ENCODE measurements around the gene BABAM2. TPM values are rescaled to one million over a fixed set of nuclear protein-coding genes. Genes with fewer than 3 reads are reported as not detected.
"Not testable (repeated sequence)": the region's sequence is repeated elsewhere in the genome, so short reads cannot be mapped to it uniquely, and the experiment has no call there.

The BABAM2 gene
- total and polyA plus RNA-seq, 3 experiments from 2014 or later, result 59.4 to 66.7 (median 65.6) TPM

GRCh38 chr2:27966466-27966865 lies 75.9 kb downstream of the BABAM2 start:
- DNase-seq, result no peak
- peaks cover 14 to 26% (median 15%) of the 10 kb centered on the region in 3 donors for H3K36me3 Mint-ChIP-seq

GRCh38 chr2:27967076-27967475 lies 76.5 kb downstream of the BABAM2 start:
- peaks cover 16% of the 10 kb centered on the region for H3K4me1 ChIP-seq (ENCODE audit: insufficient read depth, low read length)
- POLR2A ChIA-PET, result no interaction called here
- no peaks in the 10 kb centered on the region for H3K9me3 ChIP-seq (ENCODE audit: low read length)
- no peak overlapping the region for H3K4me3 ChIP-seq (ENCODE audit: low read length)
- CTCF ChIA-PET, result no interaction called here
- Mint-ChIP-seq H3K4me3 (peak overlapping the region in 2 of 7 donors; percentile 12 to 61), H3K27ac (peak overlapping the region in 6 of 8 donors; percentile 46 to 93 (median 83)), H3K36me3 (peaks cover 14 to 26% (median 15%) of the 10 kb centered on the region in 3 donors), H3K9me3 (peaks cover 9 to 23% (median 16%) of the 10 kb centered on the region in 5 donors), H3K4me1 (peaks cover 32 to 48% (median 42%) of the 10 kb centered on the region in 3 donors), H3K27me3 (no peaks in the 10 kb centered on the region)
- H3K36me3 ChIP-seq (ENCODE audit: insufficient read depth, low read length), result no peaks in the 10 kb centered on the region
- H3K27me3 ChIP-seq (ENCODE audit: insufficient read depth, low read length, poor library complexity, severe bottlenecking), result no peaks in the 10 kb centered on the region
- no peak overlapping the region for H3K27ac ChIP-seq (ENCODE audit: low read depth, low read length)
- no peak for DNase-seq

More at GRCh38 chr2:27966466-27966865, 75.9 kb downstream of the BABAM2 start:
- Histone ChIP-seq H3K27me3 (ENCODE audit: insufficient read depth, low read length, poor library complexity, severe bottlenecking) (no peaks in the 10 kb centered on the region), H3K4me1 (ENCODE audit: insufficient read depth, low read length) (peaks cover 16% of the 10 kb centered on the region), H3K36me3 (ENCODE audit: insufficient read depth, low read length) (no peaks in the 10 kb centered on the region), H3K9me3 (ENCODE audit: low read length) (no peaks in the 10 kb centered on the region), H3K4me3 (ENCODE audit: low read length) (no peak overlapping the region), H3K27ac (ENCODE audit: low read depth, low read length) (no peak overlapping the region)
- Mint-ChIP-seq H3K27me3 (no peaks in the 10 kb centered on the region), H3K4me3 (peak overlapping the region in 4 of 7 donors; percentile 27 to 61 (median 44)), H3K4me1 (peaks cover 36 to 51% (median 45%) of the 10 kb centered on the region in 3 donors), H3K27ac (peak overlapping the region; percentile 62 to 97 (median 86)), H3K9me3 (peaks cover 9 to 23% (median 16%) of the 10 kb centered on the region in 5 donors)
- CTCF ChIA-PET, result no interaction called here
- POLR2A ChIA-PET, result no interaction called here

- H3K27me3 ChIP-seq (ENCODE audit: insufficient read depth, low read length, poor library complexity, severe bottlenecking); H3K4me3 ChIP-seq (ENCODE audit: low read length); H3K27me3 Mint-ChIP-seq; DNase-seq; H3K4me3 Mint-ChIP-seq; POLR2A ChIA-PET; H3K27ac ChIP-seq (ENCODE audit: low read depth, low read length); H3K36me3 ChIP-seq (ENCODE audit: insufficient read depth, low read length); H3K27ac Mint-ChIP-seq; CTCF ChIA-PET; H3K9me3 ChIP-seq (ENCODE audit: low read length): not testable (repeated sequence)
- Mint-ChIP-seq H3K36me3 (peaks cover 14 to 26% (median 15%) of the 10 kb centered on the region in 3 donors), H3K4me1 (peaks cover 31 to 46% (median 40%) of the 10 kb centered on the region in 3 donors), H3K9me3 (peaks cover 9 to 23% (median 16%) of the 10 kb centered on the region in 5 donors)
- peaks cover 16% of the 10 kb centered on the region for H3K4me1 ChIP-seq (ENCODE audit: insufficient read depth, low read length)
Observed at GRCh38 chr2:27968045-27968444, 77.5 kb downstream of the BABAM2 start.

GRCh38 chr2:27968957-27969356 lies 78.4 kb downstream of the BABAM2 start:
- DNase-seq; H3K36me3 ChIP-seq (ENCODE audit: insufficient read depth, low read length); H3K9me3 ChIP-seq (ENCODE audit: low read length); H3K27me3 Mint-ChIP-seq; H3K27me3 ChIP-seq (ENCODE audit: insufficient read depth, low read length, poor library complexity, severe bottlenecking); CTCF ChIA-PET; H3K27ac Mint-ChIP-seq; POLR2A ChIA-PET; H3K27ac ChIP-seq (ENCODE audit: low read depth, low read length); H3K4me3 Mint-ChIP-seq; H3K4me3 ChIP-seq (ENCODE audit: low read length): not testable (repeated sequence)
- Mint-ChIP-seq H3K36me3 (peaks cover 15 to 26% (median 18%) of the 10 kb centered on the region in 3 donors), H3K4me1 (peaks cover 31 to 43% (median 35%) of the 10 kb centered on the region in 3 donors), H3K9me3 (peaks cover 9 to 23% (median 16%) of the 10 kb centered on the region in 5 donors)
- peaks cover 16% of the 10 kb centered on the region for H3K4me1 ChIP-seq (ENCODE audit: insufficient read depth, low read length)

- Mint-ChIP-seq H3K9me3 (peaks cover 5 to 22% (median 14%) of the 10 kb centered on the region in 5 donors), H3K4me1 (peaks cover 2 to 9% (median 6%) of the 10 kb centered on the region in 3 donors), H3K4me3 (no peak overlapping the region), H3K27me3 (no peaks in the 10 kb centered on the region), H3K36me3 (peaks cover 15 to 25% (median 16%) of the 10 kb centered on the region in 3 donors), H3K27ac (peak overlapping the region in 1 of 8 donors; percentile 32)
- ChIA-PET POLR2A (no interaction called here), CTCF (no interaction called here)
- no peaks in the 10 kb centered on the region for H3K4me1 ChIP-seq (ENCODE audit: insufficient read depth, low read length)
- no peak overlapping the region for H3K27ac ChIP-seq (ENCODE audit: low read depth, low read length)
- no peaks in the 10 kb centered on the region for H3K9me3 ChIP-seq (ENCODE audit: low read length)
- H3K36me3 ChIP-seq (ENCODE audit: insufficient read depth, low read length), result no peaks in the 10 kb centered on the region
- H3K4me3 ChIP-seq (ENCODE audit: low read length), result no peak overlapping the region
- no peaks in the 10 kb centered on the region for H3K27me3 ChIP-seq (ENCODE audit: insufficient read depth, low read length, poor library complexity, severe bottlenecking)
- DNase-seq, result no peak
Observed at GRCh38 chr2:27972311-27972710, 81.8 kb downstream of the BABAM2 start.

- H3K27me3 Mint-ChIP-seq, result no peaks in the 10 kb centered on the region
- Histone ChIP-seq H3K9me3 (ENCODE audit: low read length) (no peaks in the 10 kb centered on the region), H3K4me1 (ENCODE audit: insufficient read depth, low read length) (no peaks in the 10 kb centered on the region), H3K27me3 (ENCODE audit: insufficient read depth, low read length, poor library complexity, severe bottlenecking) (no peaks in the 10 kb centered on the region), H3K36me3 (ENCODE audit: insufficient read depth, low read length) (no peaks in the 10 kb centered on the region), H3K4me3 (ENCODE audit: low read length) (no peak overlapping the region), H3K27ac (ENCODE audit: low read depth, low read length) (no peak overlapping the region)
- POLR2A ChIA-PET, result no interaction called here
- DNase-seq, result no peak
- H3K27ac Mint-ChIP-seq, result no peak overlapping the region
- H3K36me3 Mint-ChIP-seq, result peaks cover 7 to 26% (median 15%) of the 10 kb centered on the region in 3 donors
- CTCF ChIA-PET, result no interaction called here
- no peak overlapping the region for H3K4me3 Mint-ChIP-seq
- H3K9me3 Mint-ChIP-seq, result peaks cover 5 to 11% (median 6%) of the 10 kb centered on the region in 5 donors
- H3K4me1 Mint-ChIP-seq, result peaks cover 8 to 19% (median 11%) of the 10 kb centered on the region in 3 donors
Observed at GRCh38 chr2:27973592-27973991, 83.1 kb downstream of the BABAM2 start.

- Histone ChIP-seq H3K27ac (ENCODE audit: low read depth, low read length) (no peak overlapping the region), H3K9me3 (ENCODE audit: low read length) (no peaks in the 10 kb centered on the region), H3K4me3 (ENCODE audit: low read length) (no peak overlapping the region), H3K27me3 (ENCODE audit: insufficient read depth, low read length, poor library complexity, severe bottlenecking) (no peaks in the 10 kb centered on the region), H3K4me1 (ENCODE audit: insufficient read depth, low read length) (no peaks in the 10 kb centered on the region), H3K36me3 (ENCODE audit: insufficient read depth, low read length) (no peaks in the 10 kb centered on the region)
- peak overlapping the region in 2 of 8 donors; percentile 9 to 57 for H3K27ac Mint-ChIP-seq
- ChIA-PET CTCF (no interaction called here), POLR2A (no interaction called here)
- no peaks in the 10 kb centered on the region for H3K27me3 Mint-ChIP-seq
- no peak for DNase-seq
- peaks cover 0 to 9% (median 8%) of the 10 kb centered on the region in 3 donors for H3K36me3 Mint-ChIP-seq
- H3K9me3 Mint-ChIP-seq, result no peaks in the 10 kb centered on the region
- H3K4me1 Mint-ChIP-seq, result peaks cover 12 to 25% (median 24%) of the 10 kb centered on the region in 3 donors
- H3K4me3 Mint-ChIP-seq, result no peak overlapping the region
Observed at GRCh38 chr2:27976308-27976707, 85.8 kb downstream of the BABAM2 start.

- Histone ChIP-seq H3K27ac (ENCODE audit: low read depth, low read length) (no peak overlapping the region), H3K9me3 (ENCODE audit: low read length) (no peaks in the 10 kb centered on the region), H3K27me3 (ENCODE audit: insufficient read depth, low read length, poor library complexity, severe bottlenecking) (no peaks in the 10 kb centered on the region), H3K36me3 (ENCODE audit: insufficient read depth, low read length) (no peaks in the 10 kb centered on the region), H3K4me1 (ENCODE audit: insufficient read depth, low read length) (no peaks in the 10 kb centered on the region), H3K4me3 (ENCODE audit: low read length) (no peak overlapping the region)
- Mint-ChIP-seq H3K9me3 (no peaks in the 10 kb centered on the region), H3K4me3 (no peak overlapping the region), H3K36me3 (peaks cover 0 to 13% (median 8%) of the 10 kb centered on the region in 3 donors), H3K27ac (peak overlapping the region in 6 of 8 donors; percentile 1 to 93 (median 68)), H3K4me1 (peaks cover 13 to 28% (median 25%) of the 10 kb centered on the region in 3 donors), H3K27me3 (no peaks in the 10 kb centered on the region)
- DNase-seq, result no peak
- POLR2A ChIA-PET, result no interaction called here
- CTCF ChIA-PET, result no interaction called here
Observed at GRCh38 chr2:27977731-27978312, 87.3 kb downstream of the BABAM2 start.

All from CD8-positive, alpha-beta memory T cell (primary cell).